Stimulated activated CD4-positive, alpha-beta T cell treated with anti-CD3 and anti-CD28 coated beads, TNF-alpha, amount 100 ng/mL, for 4 hours (primary cell): ENCODE data around the gene IRGC.
A peak's percentile ranks its signal among the peaks of the same experiment; 100 is the strongest.
"Not testable (repeated sequence)": the region's sequence is repeated elsewhere in the genome, so short reads cannot be mapped to it uniquely, and the experiment has no call there.

ENCODE experiments used
- DNase-seq, 3 experiments: peaks; one replicate each; pipeline ENCODE4 v3.0.0-alpha.2; 2020; ENCODE audit warnings: low read depth in 3 of 3

Gene IRGC, protein sequence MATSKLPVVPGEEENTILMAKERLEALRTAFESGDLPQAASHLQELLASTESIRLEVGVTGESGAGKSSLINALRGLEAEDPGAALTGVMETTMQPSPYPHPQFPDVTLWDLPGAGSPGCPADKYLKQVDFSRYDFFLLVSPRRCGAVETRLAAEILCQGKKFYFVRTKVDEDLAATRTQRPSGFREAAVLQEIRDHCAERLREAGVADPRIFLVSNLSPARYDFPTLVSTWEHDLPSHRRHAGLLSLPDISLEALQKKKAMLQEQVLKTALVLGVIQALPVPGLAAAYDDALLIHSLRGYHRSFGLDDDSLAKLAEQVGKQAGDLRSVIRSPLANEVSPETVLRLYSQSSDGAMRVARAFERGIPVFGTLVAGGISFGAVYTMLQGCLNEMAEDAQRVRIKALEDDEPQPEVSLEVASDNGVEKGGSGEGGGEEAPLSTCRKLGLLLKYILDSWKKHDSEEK

DNA sequence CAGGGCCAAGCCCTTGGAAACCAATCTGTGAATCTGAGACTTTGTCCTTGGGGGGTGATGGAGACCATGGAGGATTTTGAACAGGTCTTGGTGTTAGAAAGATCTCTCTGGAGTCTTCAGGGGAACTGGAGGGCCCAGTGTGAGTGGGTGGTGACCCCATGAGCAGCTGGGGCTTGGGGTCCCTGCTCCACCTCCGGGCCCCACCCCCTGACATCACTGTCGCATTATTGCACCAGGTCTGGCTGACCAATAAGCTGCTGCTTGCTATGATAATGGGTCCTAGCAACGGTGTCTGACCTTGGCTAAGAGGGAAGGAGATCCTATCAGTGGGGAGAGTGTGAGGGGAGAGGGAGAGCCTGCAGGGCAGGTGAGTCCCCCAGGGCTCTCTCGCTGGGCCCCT is at the start of gene IRGC:
Gene IRGC (plus strand): TSS at position 301 of the 400 bp plus-strand sequence. CDS start 2,483 bp downstream, outside the sequence.
- DNase-seq, result no peak

GRCh38 chr19:43667126-43667875 is 48.6 kb upstream of the IRGC start:
- no peak for DNase-seq

DNA sequence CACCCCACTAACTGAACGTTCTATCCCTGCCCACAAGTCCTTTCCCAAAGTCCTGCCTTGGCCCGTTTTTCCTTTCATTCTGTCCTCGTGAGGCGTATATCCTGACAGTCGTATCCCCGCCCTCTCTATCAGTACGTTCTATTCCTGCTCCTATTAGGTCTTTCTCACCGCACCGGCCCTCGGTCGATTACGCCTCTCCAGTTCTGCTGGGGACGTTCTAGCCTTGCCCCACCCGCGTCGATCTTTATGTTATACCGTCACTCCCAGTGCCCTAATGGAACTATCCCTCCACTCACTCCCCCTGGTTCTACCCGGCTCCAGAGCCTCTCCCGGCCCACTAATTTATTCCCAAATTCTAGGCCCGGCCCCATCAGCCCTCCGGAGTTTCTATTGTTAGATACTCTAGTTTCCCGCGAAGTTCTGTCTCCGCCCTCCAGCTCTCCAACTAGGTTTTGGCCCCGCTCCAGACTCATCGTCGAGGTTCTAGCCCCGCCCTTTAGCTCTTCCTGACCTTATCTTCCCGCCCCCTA is 47.9 kb upstream of the IRGC start:
- no peak for DNase-seq

DNA sequence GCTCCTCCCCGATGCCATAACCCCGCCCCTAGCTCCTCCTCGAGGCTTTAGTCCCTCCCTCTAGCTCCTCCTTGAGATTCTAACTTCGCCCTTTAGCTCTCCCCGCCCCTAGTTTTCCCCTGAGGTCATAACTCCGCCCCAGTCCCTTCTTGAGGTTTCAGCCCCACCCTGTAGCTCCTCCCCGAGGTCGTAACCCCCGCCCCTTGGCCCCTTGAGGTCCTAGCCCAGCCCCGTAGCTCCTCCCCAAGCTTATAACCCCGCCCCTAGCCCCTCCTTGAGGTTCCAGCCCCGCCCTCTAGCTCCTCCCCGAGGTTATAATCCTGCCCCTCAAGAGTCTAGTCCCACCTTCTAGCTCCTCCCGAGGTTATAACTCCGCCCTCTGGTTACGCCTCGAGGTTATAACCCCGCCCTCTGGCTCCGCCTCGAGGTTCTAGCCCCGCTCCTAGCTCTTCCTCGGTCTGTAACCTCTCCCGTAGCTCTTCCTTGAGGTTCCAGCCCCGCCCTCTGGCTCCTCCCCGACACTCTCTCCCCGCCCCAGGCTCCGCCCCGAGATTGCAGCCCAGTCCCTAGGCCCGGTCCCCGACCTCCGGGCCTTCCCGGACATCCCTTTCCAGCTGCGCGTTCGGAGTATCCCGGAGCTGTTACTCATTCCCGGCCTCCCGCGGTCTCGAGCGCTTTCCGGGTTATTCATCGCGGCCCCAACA is 47.3 kb upstream of the IRGC start:
- DNase-seq, result peak; percentile 92 to 95 (median 93)

- no peak for DNase-seq
Measured at GRCh38 chr19:43672061-43672679, 43.7 kb upstream of the IRGC start.

DNA sequence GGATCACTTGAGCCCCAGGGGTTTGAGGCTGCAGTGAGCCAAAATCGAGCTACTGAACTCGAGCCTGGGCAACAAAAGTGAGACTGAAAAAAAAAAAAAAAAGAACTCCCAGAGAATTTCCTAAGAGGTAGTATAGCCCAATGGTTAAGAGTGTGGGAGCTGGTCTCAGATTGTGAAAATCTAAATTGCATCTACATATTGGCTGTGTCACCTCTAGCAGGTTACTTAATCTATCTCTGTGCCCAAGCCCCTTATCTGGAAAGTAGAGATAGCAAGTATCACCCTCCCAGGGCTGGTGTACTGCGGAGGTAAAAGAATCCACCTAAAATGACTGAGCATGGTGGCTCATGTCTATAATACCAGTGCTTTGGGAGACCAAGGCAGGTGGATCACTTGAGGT is 42.2 kb upstream of the IRGC start:
- no peak for DNase-seq

- no peak for DNase-seq
Measured at GRCh38 chr19:43674183-43674582, 41.7 kb upstream of the IRGC start.

DNA sequence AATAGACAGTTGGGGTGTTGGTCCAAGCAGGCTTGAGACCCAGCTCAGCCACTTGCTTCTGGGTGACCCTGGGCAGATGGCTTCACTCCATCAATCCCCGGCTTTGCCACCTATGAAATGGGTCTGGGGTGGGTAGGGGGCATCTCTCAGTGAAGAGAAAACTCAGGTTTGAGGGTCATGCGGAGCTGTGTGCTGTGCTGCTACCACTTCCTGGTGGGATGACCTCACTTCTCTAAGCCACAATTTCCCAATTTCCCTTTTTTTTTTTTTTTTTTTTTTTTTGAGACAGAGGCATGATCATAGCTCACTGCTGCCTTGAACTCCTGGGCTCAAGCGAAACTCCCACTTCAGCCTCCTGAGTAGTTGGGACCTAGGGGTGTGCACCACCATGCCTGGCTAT is 41.3 kb upstream of the IRGC start:
- no peak for DNase-seq

- DNase-seq, result no peak
Measured at GRCh38 chr19:43675269-43675879, 40.5 kb upstream of the IRGC start.

- no peak for DNase-seq
Measured at GRCh38 chr19:43675906-43676305, 40.0 kb upstream of the IRGC start.

GRCh38 chr19:43678512-43679261 is 37.2 kb upstream of the IRGC start:
- DNase-seq, result no peak

DNA sequence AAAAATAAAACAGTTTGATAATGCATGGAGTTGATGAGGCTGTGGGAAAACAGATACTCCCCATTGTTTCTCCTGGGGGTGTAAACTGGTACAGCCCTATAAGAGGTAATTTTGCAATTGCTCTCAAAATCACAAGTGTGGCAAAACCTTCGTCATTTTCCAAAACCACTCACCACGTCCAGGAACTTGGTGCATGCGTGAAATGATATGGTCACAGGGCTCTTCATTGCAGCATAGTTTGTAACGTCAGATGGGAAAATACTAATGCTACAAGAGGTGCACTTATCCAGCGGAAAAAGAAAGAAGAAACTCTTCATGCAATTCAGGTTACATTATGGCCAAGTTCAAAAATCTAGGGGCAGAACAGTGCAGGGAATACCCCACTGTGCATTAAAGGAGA is 34.1 kb upstream of the IRGC start:
- no peak for DNase-seq

DNA sequence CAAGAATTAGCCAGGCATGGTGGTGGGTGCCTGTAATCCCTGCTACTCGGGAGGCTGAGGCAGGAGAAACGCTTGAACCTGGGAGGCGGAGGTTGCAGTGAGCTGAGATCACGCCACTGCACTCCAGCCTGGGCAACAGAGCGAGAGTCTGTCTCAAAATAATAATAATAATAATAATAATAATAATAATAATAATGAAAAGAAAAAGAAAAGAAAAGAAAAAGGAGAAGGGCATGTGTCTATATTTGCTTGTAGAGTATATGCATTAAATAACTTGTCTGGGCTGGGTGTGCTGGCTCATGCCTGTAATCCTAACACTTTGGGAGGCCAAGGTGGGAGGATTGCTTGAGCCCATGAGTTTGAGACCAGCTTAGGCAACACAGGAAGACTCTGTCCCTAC is 33.6 kb upstream of the IRGC start:
- not testable (repeated sequence) for DNase-seq

- no peak for DNase-seq
Measured at GRCh38 chr19:43682824-43683661, 32.8 kb upstream of the IRGC start.

GRCh38 chr19:43683905-43684304 is 32.0 kb upstream of the IRGC start:
- no peak for DNase-seq

- no peak for DNase-seq
Measured at GRCh38 chr19:43684326-43684725, 31.6 kb upstream of the IRGC start.

DNA sequence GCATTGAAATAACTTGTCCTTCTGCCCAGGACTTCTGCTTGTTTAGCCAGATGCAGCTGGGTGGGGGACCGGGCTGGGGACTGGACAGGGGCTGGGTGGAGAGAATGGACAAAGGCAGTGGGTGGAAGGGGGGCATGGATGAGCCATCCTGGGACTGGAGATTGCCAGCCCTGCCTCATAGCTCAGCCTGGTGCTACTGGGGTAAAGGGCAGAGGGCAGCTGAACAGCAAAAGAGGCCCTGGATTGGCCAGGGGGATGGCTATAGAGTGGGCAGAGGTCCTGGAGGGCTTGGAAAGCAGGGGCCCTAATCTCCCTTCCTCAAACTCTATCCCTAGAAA is 28.2 kb upstream of the IRGC start:
- DNase-seq, result no peak

- no peak for DNase-seq
Measured at GRCh38 chr19:43688059-43688701, 27.7 kb upstream of the IRGC start.

DNA sequence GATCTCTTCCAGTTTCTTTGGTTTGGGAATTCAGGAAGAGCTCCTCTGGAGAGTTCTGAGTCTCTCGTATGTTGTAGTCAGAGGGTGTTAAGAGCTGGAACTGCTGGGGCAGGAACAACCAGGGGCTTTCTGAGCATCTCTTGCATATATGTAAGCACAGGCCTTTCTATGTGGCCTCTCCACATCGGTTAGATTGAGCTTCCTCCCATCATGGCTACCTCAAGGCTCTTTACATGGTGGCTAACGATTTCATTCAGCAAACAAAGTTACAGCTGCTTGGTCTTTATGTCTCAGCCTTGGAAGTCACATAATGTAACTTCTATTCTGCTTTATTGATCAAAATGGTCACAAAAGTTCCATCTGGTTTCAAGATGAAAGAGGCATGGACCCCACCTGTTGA is 25.4 kb upstream of the IRGC start:
- DNase-seq, result no peak
